Urothelium cell line (cell line): Measurements from ENCODE around the gene KCNMA1.
"Not testable (repeated sequence)": the region's sequence is repeated elsewhere in the genome, so short reads cannot be mapped to it uniquely, and the experiment has no call there.

Experiments
- DNase-seq: peaks from one replicate; pipeline ENCODE4 v3.0.0; 2011; ENCODE audit warnings: low spot score, mixed read lengths
- FAIRE-seq: peaks from 2 replicates; lab custom pipeline; 2011; peaks lifted over from hg19 to GRCh38; lab: Jason Lieb, UNC

Gene KCNMA1

DNA sequence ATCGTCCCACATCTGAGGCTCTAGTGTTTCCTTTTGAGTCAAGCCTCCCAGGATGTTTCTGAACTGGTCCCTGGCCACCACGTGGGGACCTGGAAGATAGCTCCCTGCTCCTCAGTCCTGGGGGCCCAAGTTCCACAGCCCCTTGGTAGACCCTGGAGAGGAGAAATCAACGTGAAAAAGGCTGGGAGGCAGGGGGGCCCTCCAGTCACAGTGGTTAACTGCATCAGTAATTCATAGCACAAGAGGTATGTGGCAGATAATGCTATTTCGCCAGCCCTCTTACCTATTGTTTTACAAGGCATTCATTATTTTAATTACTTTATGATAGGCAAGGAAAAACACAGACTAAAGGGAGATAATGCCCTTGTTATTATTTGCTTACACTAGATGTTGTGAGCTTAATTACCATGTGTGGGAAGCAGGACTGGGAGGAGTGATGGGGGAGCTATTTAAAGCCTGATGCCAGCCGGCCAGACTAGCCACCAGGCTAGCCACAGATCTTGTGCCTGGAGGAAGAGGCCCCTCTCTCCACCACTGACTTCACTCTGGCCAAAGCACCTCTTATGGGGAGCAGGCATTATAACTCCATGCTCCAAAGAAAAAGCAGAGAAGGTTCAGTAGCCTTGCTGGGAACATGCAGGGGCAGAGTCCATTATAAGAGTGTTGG lies 230.7 kb downstream of the KCNMA1 start:
- FAIRE-seq (no peak), DNase-seq (no peak)

DNA sequence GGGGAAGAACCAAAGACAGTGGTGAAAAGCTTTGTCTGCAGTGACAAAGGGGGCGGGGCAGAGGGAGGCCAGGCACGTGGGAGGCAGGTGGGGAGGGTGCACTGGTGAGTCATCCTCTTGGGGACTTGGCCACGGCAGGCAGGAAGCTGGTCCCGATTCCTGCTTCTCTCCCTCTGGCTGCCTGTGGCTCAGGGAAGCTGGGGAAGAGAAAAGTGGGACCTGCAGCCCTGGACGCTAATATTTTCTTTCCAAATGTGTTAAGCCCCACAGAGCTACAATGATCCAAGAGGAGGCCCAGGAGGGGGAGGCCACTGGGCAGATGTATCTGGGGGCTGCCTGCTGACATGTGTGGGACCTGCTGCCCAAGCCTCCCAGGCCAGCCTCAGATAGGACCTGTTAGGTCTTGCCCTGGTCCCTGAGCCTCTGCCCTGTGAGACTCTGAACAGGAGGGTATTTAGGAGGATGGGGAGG lies 231.8 kb downstream of the KCNMA1 start:
- DNase-seq (peak; percentile 97), FAIRE-seq (peak; percentile 93)

DNA sequence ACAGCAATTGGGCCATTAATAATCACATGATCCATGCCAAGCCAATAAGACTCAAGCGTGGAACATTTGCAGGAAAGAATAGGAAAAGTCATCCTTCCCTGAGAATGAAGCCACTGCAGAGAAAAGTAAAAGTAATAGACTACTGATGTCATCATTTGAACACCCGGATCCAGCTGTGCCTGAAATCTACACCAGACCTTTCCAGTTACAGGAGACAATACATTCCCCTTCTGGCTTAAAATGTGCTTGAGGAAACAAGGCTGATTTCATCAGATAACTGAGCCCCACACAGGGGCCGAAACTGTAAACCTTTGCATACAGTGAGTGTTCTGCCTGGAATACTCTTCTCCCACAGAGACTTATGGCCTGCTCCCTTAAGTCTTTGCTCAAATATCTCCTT lies 232.8 kb downstream of the KCNMA1 start:
- DNase-seq (no peak), FAIRE-seq (no peak)

DNA sequence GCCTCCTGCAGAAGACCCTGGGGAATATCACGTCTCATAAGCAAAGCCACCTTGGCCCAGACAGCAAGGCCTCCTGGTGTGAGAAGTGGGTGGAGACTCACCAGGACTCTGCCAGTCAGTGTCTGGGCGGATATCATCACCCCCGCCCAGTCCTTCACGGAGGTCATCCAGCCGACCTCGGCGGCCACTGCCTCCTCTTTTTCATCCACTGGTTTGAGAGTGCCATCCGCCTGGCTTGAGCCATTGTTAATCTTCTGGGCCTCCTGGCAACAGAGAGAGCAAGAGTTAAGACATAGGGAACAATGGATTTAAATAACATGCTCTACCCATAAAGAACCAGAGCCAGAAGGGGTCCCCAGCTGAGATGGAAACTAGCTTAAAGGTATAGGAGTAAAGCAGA lies 233.8 kb downstream of the KCNMA1 start:
- FAIRE-seq (no peak), DNase-seq (no peak)

DNA sequence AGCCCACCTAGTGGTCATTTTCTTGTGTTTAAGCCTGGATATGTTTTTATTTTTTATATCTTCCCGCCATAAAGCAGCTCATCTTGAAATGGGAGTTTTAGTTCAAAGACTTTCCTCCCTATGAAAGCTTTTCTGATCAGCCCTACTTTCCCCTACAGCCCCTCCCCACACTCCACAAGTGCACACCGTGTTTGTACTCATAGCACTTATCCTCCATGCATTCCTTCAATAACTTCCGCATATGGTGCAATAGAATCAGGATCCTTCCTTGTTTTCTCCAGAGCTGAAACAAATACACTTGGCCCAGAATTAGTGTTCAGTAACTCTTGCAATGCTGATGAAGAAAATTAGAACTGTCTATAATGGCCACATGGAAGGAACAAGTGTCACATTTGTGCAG lies 235.9 kb downstream of the KCNMA1 start:
- DNase-seq (no peak), FAIRE-seq (peak; percentile 40)

DNA sequence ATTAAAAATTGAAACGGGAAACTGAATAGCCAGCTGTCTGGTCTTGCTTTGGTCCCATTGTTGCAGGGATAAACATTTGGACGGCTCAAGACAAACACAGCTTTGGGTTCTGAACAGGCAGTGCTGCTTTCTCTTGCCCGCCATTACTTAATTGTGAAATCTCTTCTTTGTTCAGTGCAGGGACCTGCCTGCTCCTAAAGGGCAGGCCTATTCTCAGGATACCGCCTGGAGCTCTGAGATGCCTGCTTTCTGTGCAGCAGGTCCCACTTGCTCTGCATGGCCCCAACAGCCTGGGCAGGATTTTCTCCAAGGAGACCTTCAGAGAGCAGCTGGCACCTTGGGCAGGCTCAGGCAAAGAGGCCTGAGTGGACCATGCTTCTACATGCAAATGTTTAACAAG lies 237.6 kb downstream of the KCNMA1 start:
- FAIRE-seq, result no peak
- DNase-seq, result no peak

DNA sequence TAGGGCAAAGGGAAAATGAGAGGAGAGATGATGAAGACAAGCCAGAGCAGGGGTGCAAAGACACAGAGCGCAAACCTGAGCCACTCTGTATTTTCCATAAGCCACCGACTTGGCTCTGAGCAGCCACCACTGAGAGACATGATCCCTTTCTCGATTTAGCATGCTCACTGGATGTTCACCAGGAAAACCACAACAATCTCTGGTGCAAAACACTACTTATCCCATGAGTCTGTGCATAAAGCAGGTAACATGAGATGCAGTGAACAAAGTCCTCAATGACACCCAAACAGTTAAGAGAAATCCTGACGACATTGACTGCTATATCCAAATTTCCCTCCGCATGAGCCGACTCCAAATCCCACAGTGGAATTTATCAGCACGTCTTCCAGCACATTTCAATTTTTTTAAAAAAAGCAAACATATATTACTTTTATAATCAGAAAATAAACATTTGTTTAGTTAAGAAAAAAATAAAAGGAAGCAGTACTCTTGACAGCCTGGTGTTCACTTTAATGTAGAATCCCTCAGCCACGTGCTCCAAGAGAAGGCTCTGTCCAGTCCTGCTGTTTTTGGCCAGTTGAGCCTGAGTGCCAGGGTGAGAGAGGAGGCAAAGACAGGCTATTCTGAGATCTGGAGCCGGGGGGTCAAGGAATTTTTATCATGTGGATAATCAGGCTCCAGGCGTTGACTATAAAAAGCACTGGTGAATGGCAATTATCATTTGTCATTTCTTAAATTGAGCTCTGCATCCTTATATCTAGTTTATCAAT lies 238.4 kb downstream of the KCNMA1 start:
- DNase-seq (no peak), FAIRE-seq (no peak)

DNA sequence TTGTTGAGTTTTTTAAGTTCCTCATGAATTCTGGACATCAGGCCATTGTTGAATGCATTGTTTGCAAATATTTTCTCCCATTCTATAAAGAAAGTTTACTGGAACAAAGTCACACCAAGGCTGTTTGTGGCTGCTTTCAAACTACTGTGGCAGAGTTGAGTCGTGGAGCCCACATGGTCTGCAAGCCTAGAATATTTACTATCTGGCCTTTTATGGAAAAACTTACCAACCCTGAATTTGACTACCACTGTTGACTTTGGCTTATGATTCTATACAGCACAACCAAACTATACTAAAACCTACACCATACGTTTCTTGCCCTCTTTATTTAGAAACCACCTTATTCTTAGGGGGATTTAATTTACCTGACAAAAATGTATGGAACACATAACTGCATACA lies 239.1 kb downstream of the KCNMA1 start:
- DNase-seq, result no peak
- no peak for FAIRE-seq

DNA sequence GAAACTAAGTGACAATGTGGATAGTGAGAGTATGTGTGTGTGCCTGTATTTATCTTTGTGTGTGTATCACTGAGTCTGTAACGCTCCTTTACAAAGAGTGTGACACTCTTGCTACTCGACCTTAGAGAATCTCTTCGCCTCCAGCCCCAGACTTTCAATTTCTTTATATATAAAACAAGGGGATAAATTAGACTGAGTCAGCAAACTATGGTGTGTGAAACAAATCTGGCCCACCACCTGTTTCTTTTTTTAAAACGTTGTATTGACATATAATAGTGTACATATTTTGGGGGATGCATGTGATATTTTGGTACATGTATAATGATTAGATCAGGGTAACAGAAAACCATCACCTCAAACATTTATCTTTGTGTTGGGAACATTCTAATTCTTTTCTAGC lies 240.5 kb downstream of the KCNMA1 start:
- no peak for FAIRE-seq

DNA sequence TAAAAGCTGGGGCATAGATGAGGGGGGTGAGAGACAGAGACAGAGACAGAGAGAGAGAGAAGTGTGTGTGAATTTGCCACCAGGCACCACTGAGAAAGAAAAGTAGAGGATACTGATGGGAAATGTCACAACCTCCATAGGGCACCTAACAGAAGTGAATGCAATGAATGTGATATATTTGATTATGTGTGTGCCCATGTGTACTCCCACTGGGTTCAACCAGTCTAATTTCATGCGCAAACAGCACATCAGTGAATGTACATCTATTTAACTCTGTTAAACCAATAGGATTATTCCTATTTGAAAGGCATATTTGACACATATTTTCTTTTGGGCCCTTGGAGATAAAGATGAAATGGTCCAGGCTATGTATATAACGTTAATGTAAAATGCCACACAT lies 241.3 kb downstream of the KCNMA1 start:
- no peak for DNase-seq
- FAIRE-seq, result no peak

More for the DNA sequence above, 240.5 kb downstream of the KCNMA1 start:
- DNase-seq, result no peak

DNA sequence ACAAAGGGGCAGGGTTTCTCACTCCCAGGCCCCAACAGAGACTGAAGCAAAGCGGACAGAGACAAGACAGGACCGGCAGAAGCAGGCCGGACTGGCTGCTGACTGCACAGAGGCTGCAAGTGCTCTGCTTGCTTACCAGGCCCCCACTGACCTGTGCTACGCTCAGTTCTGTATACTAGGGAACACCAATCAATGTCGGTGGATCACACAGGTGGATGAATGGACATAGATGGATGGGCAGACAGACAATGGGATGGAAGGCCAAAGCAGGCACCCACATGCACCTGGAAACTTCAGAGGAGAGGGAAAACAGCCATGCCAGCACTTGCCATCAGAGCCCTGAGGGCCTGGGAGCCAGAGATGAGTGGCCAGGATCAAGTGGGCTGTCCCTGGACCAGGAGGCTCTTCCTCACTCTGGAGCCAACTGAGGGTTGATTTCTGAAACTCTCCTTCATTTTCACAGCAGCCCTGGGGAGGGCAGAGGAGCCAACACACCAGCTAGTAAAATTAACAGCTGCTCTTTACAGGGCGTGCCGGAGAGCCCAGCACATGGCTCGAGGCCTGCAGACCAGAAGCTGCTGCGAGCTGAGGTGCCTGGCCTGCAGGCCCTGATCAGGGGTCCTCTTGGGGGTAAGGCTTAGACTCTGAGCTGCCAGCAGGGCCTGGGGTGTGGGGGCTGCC lies 243.6 kb downstream of the KCNMA1 start:
- peak; percentile 71 for FAIRE-seq
- DNase-seq, result no peak

DNA sequence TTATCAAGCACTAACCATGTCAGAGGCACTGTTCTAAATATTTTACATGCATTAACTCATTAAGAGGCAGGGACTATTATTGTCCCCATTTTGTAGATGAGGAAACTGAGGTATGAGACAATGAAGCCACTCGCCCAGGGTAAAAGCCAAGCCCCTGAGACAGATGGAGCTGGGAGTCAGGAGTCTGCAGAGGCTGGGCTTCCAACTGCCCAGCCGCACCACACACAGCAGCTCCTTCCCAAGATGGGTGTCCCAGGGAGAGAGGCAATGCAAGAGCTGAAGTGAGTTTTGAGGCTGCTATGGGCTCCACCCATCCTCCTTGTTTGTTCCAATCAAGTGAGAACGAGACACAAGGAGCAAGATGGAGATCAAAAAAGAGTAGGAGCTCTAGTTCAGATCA lies 244.2 kb downstream of the KCNMA1 start:
- FAIRE-seq, result no peak
- no peak for DNase-seq

DNA sequence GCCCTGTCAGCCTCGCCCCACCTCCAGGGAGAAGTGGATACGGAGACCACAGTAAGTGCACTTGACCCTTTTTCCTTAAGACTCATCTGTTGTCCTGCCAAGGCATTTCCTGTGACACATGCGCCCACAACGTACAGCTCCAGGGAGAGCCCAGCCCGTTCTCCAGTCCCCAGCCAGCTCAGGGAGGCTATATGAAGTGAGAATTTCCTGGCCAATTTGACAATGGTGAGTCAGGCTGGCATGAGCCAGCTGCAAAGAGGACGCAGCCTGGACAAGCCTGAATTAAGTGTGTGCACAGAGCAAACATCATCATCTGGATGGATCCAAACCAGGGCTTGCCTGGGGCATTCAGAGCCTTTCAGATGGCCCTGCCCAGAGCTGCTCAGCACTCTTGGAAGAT lies 244.8 kb downstream of the KCNMA1 start:
- DNase-seq (peak; percentile 91), FAIRE-seq (peak; percentile 92)

DNA sequence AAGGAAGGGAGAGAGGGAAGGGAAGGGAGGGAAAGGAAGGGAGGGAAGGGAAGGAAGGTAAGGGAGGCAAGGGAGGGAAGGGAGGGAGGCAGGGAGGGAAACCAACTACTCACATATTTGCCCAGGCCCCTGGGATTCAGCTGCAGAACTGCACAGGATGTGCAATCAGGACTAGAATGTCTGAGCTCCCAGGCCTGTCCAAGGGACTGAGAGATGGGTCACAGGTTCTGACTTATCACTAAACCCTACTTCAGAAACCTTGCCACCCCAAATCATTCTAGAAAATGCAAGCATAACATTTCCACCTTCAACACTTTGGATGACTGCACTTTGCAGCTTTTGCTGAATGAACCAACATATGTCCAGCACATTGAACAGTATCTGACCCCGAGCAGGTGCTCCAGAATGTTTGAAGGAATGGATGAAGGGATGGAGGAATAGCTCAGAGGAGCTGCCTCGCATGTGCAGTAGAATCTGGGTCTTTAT lies 245.3 kb downstream of the KCNMA1 start:
- FAIRE-seq (peak; percentile 80), DNase-seq (peak; percentile 53)

DNA sequence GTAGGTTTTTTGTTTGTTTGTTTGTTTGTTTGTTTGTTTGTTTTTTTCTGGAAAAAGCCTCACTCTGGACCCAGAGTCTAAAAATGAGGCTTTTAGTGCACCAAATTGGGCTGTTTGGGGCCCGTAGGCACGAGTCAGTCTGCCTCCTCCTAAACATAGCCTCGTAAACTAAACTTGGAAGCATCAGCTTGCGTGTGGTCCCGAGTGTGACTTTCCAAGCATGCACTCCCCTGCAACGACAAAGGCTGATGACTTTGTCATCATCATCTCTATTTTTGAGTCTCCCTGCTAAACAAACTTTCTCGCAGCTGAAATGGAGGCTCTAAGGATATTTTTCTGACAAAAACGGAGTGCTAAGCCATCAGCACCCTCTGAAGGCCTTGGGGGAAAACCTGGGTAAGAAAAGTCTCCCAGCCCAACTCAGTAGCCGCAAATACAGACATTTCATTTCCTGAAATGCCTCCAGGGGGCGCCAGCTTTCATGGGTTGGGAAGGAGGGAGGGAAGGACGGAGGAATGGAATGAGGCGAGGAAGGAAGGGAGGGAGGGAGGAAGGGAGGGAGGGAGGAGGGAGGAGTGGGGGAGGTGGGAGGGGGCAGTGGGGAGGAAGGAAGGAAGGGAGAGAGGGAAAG lies 245.9 kb downstream of the KCNMA1 start:
- no peak for FAIRE-seq
- DNase-seq, result peak; percentile 86

DNA sequence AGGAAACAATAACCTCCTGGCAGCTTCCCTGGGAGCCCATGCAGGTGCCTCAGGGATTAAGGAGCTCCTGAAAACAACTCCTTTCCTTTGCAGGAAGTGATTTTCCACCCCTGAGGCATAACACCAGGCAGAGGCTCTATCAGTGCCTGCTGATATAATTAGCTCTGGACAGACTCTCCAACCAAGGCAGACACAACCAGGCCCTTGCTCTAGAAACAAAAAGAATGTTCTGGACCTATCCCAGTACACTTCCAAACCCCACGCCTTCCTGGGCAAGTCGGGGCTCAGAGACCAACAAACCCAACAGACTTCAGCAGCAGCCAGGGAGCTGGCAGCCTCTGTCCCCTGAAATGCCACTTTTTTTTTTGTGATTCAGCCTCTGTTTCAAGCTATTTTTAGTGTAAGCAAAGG lies 247.1 kb downstream of the KCNMA1 start:
- FAIRE-seq (no peak), DNase-seq (no peak)

DNA sequence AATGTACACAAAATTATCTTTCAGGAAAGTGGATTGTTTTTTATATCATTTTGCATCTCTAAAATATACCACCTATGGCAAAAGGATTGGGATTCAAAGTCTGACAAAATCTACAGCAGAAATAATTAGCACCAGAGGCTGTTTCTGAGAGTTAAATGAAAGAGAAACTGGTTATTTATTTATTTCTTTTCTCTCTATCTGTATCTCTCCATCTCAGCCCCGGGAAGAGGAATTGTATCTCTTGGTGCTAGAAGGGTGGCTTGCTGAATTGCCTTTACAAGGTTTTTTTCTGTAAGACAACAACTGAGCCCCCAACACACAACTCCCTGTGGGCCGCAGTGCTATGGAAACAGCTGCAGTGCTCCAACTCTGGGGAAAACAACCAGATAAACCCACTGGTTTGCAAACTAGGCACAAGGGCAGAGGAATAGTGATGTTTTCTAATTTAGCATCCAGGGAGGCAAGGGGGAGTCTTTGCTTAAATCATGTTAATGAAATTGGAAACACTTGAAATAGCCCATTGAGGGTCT lies 249.0 kb downstream of the KCNMA1 start:
- DNase-seq (no peak), FAIRE-seq (no peak)

DNA sequence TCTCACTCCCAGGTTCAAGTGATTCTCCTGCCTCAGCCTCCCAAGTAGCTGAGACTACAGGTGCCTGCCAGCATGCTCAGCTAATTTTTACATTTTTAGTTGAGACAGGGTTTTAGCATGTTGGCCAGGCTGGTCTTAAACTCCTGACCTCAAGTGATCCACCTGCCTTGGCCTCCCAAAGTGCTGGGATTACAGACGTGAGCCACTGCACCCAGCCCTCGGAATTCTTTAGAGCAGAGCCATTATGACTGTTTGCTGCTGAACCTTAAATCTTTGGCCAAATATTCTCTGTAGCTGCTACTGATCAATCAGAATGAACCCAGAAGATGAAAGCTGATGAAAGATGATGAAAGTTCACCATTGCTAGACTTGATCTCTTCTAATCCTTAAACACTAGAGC lies 249.9 kb downstream of the KCNMA1 start:
- FAIRE-seq, DNase-seq: not testable (repeated sequence)

DNA sequence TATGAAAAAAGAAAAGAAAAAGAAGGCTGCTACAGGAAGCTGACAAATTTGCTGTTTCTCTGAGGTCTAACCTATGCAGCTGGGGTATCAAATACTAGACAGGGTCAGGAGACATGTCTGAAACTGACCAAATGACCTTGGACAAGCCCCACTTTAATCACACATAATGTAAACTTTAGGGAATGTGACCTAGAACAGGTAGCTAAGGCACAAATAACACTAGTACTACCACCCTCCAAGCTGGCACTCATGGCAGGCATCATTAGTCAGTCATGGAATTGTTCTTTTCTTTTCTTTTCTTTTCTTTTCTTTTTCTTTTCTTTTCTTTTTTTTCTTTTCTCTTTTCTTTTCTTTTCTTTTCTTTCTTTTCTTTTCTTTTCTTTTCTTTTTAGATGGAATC lies 250.4 kb downstream of the KCNMA1 start:
- FAIRE-seq (no peak), DNase-seq (no peak)

DNA sequence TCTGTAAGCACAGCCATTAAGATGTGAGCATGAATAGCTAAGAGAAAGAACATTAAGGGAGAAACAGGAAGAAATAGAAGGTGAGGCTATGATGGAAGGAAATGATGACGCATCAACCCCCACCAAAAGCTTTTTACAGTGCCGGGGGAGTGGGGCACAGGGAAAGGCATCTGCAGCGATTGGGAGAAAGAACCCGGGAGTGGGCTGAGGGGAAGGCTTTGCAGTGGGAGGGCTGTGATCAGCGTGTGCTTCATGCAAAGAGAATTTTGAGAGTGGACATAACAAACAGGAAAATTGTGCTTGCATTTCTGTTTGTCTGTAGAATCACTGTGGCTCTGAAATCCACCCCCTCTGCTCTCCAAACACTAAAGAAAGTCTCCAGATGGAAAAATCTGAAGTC lies 250.8 kb downstream of the KCNMA1 start:
- FAIRE-seq (no peak), DNase-seq (peak; percentile 67)

DNA sequence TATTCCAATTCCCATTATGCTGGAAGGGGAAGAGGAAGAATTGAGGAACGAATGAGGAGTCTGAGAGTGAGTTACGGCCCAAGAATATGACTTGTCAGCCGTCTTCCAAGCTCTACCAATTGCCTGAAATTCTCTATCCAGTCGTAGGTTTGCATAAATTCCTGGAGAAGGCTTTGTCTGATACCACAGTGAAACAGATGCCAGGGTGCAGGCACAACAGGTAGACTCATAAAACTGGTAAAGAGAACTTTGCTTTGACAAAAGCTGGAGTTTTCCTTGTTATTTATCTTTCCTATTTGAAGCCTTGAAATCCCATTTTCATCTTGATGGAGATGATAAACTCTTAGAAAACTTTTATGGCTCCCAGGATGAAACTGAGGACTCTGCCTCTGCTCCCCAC lies 251.2 kb downstream of the KCNMA1 start:
- FAIRE-seq (no peak), DNase-seq (no peak)
